Measurements from ENCODE around the gene UNC5CL. TPM values are rescaled to one million over a fixed set of nuclear protein-coding genes. Genes with fewer than 3 reads are reported as not detected.

Gene UNC5CL
- total RNA-seq, 1 experiment from 2014 or later: 0.81 TPM

DNA sequence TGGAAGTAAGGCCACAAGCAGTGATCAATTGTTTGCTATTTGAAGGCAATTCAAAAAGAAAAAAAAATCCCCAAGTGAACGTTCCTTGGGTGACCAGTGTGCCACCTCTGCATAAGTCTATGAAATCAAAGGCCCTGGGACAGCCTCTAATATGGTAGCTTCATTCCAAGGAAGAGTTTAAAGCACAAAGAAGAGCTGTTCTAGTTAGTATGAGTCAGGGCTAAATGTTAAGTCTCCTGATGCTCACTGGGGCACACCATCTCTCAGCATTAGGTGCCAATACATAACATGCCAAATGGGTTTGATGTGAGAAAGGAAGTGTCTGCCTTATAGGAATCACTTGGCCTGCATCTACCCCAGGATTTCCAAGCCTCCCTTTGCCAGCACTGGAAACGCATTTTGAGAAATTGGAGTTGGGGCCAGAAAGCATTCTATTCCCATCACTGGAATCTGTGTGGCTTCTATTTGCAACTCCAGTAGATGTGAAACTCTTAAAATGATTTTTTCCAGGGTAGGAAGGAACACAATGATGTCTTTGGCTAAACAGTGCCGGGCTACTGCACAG lies 13.0 kb downstream of the UNC5CL start:
- Histone ChIP-seq H4K8ac (replicated peaks; ENCODE audit: insufficient read length, low read depth, low read length) (no peak overlapping the region), H3T11ph (ENCODE audit: low read length) (no peak overlapping the region), H3K9ac (ENCODE audit: extremely low read depth, insufficient read length, low read length) (no peak overlapping the region), H3K23me2 (ENCODE audit: insufficient read length, low read depth, low read length, poor library complexity, severe bottlenecking) (peaks cover 8% of the 10 kb centered on the region), H3K18ac (ENCODE audit: insufficient read length, low read depth, low read length) (no peak overlapping the region), H3K4ac (ENCODE audit: low read depth, low read length) (no peak overlapping the region), H3K79me1 (ENCODE audit: insufficient read depth, low read depth, low read length, poor library complexity, severe bottlenecking) (no peaks in the 10 kb centered on the region), H3K56ac (ENCODE audit: insufficient read length, low read depth, low read length) (no peak overlapping the region), H2BK20ac (ENCODE audit: low read depth, low read length, poor library complexity, severe bottlenecking) (no peak overlapping the region), H2BK5ac (ENCODE audit: insufficient read length, low read length) (no peak overlapping the region), H3K4me1 (ENCODE audit: insufficient read depth, low read length) (peaks cover 8% of the 10 kb centered on the region), H3K27ac (ENCODE audit: insufficient read length, low read depth, low read length) (no peak overlapping the region), H2AK5ac (ENCODE audit: insufficient read length, low read length) (no peak overlapping the region), H3K27me3 (ENCODE audit: insufficient read depth, low read length) (no peaks in the 10 kb centered on the region), H3K4me2 (ENCODE audit: insufficient read depth, insufficient read length, low read length) (no peak overlapping the region), H2BK120ac (ENCODE audit: low read depth, low read length, poor library complexity, severe bottlenecking) (no peak overlapping the region), H3K9me3 (ENCODE audit: control insufficient read depth, low read depth, low read length) (no peaks in the 10 kb centered on the region), H3K79me2 (ENCODE audit: insufficient read depth, low read length) (no peaks in the 10 kb centered on the region), H2BK15ac (ENCODE audit: low read depth, low read length) (no peak overlapping the region), H2BK12ac (ENCODE audit: insufficient read length, low read depth, low read length) (no peak overlapping the region), H3K14ac (ENCODE audit: insufficient read depth, low read length) (no peak overlapping the region), H4K5ac (ENCODE audit: insufficient read length, low read depth, low read length) (no peak overlapping the region), H4K91ac (ENCODE audit: insufficient read length, low read depth, low read length) (no peak overlapping the region), H2AFZ (ENCODE audit: low read length) (no peak overlapping the region), H4K20me1 (ENCODE audit: control insufficient read depth, insufficient read depth, insufficient read length) (no peaks in the 10 kb centered on the region), H3K23ac (ENCODE audit: insufficient read length, low read depth, low read length) (no peak overlapping the region)
- no peak overlapping the region for H3K27ac Mint-ChIP-seq
- H3K4me3 Mint-ChIP-seq: peak overlapping the region in 1 of 2 experiments; percentile 40; a peak in 2 of 5 replicates
- H3K4me1 Mint-ChIP-seq: peaks cover 22% of the 10 kb centered on the region in 2 experiments
- H3K27me3 Mint-ChIP-seq (ENCODE audit: low read depth): no peaks in the 10 kb centered on the region
- TF ChIP-seq, protein P1, sequence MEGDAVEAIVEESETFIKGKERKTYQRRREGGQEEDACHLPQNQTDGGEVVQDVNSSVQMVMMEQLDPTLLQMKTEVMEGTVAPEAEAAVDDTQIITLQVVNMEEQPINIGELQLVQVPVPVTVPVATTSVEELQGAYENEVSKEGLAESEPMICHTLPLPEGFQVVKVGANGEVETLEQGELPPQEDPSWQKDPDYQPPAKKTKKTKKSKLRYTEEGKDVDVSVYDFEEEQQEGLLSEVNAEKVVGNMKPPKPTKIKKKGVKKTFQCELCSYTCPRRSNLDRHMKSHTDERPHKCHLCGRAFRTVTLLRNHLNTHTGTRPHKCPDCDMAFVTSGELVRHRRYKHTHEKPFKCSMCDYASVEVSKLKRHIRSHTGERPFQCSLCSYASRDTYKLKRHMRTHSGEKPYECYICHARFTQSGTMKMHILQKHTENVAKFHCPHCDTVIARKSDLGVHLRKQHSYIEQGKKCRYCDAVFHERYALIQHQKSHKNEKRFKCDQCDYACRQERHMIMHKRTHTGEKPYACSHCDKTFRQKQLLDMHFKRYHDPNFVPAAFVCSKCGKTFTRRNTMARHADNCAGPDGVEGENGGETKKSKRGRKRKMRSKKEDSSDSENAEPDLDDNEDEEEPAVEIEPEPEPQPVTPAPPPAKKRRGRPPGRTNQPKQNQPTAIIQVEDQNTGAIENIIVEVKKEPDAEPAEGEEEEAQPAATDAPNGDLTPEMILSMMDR (conservative IDR thresholded peaks at IDR 0.05): no peak
- 0 out of 7 replicates have a peak, but pooled peaks cover 0 to 4% (median 0%) of the 10 kb centered on the region in 3 experiments for H3K36me3 Mint-ChIP-seq (ENCODE audit: insufficient read depth in 1 of 3, low read depth in 3 of 3)
- H3K9me3 Mint-ChIP-seq: no peaks in the 10 kb centered on the region
- no CpG with 5 or more reads among the region's 3 CpGs for WGBS (ENCODE audit: extremely low coverage, insufficient read length, low lambda C conversion rate)
- no peak for DNase-seq
